Nephron (organoid): Measurements from ENCODE around the gene RPTOR.

ENCODE experiments used
- H3K27ac Mint-ChIP-seq, 3 experiments: 2 replicates each; pipeline ENCODE4 v1.8.0; 2020; ENCODE audit warnings: mixed read lengths in 3 of 3, mild to moderate bottlenecking in 2 of 3, moderate library complexity in 1 of 3
- H3K27me3 Mint-ChIP-seq: 2 replicates; pipeline ENCODE4 v1.8.0; 2021; ENCODE audit warnings: low read depth, mild to moderate bottlenecking, moderate library complexity, mixed read lengths
- H3K36me3 Mint-ChIP-seq: 2 replicates; pipeline ENCODE4 v1.8.0; 2020; ENCODE audit warnings: low read depth, mixed read lengths
- H3K4me1 Mint-ChIP-seq: 2 replicates; pipeline ENCODE4 v1.8.0; 2020; ENCODE audit warnings: mixed read lengths
- H3K4me3 Mint-ChIP-seq, 3 experiments: 2 replicates each; pipeline ENCODE4 v1.8.0; 2020; ENCODE audit warnings: mild to moderate bottlenecking in 3 of 3, mixed read lengths in 3 of 3, moderate library complexity in 2 of 3
- H3K9me3 Mint-ChIP-seq: 2 replicates; pipeline ENCODE4 v1.8.0; 2020; ENCODE audit warnings: mixed read lengths
- TF ChIP-seq, protein P1 (sequence below), 3 experiments: fragments of 200-600 bp; sonication (generic); IDR thresholded peaks; one replicate each; pipeline ENCODE4 v1.5.0; 2021; ENCODE audit warnings: antibody characterized with exemption in 3 of 3; ENCODE audit not compliant: unreplicated experiment in 3 of 3

RPTOR gene

DNA sequence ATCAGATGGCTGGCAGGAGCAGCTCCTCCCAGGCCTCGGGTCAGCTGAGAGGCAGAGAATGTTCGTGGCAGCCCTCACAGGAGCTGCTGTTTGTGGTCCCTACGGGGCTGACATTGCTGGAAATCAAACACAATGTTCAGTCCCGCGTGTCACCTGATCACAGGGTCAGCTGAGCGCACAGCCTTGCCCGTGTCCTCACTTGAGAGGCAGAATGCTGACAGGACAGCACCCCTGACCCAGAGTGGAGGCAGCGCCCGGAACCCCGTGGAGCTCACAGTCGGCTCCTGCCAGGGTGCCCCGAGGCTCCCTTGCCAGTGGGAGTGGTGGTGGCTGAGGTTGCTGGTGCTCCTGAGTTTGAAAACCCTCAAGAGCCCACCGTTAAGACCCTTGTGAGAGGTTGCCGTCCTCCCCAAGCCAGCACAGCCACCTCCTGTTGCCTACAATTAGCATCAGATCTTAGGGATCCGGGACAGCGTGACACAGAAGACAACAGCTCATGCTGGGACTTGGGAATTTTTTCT lies 443.4 kb downstream of the RPTOR start:
- Mint-ChIP-seq H3K36me3 (no peaks in the 10 kb centered on the region), H3K27me3 (peaks cover 31% of the 10 kb centered on the region), H3K27ac (no peak overlapping the region), H3K9me3 (no peaks in the 10 kb centered on the region), H3K4me1 (peaks cover 5% of the 10 kb centered on the region), H3K4me3 (no peak overlapping the region)
- TF ChIP-seq, protein P1, sequence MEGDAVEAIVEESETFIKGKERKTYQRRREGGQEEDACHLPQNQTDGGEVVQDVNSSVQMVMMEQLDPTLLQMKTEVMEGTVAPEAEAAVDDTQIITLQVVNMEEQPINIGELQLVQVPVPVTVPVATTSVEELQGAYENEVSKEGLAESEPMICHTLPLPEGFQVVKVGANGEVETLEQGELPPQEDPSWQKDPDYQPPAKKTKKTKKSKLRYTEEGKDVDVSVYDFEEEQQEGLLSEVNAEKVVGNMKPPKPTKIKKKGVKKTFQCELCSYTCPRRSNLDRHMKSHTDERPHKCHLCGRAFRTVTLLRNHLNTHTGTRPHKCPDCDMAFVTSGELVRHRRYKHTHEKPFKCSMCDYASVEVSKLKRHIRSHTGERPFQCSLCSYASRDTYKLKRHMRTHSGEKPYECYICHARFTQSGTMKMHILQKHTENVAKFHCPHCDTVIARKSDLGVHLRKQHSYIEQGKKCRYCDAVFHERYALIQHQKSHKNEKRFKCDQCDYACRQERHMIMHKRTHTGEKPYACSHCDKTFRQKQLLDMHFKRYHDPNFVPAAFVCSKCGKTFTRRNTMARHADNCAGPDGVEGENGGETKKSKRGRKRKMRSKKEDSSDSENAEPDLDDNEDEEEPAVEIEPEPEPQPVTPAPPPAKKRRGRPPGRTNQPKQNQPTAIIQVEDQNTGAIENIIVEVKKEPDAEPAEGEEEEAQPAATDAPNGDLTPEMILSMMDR (IDR thresholded peaks at IDR 0.05; ENCODE audit: unreplicated experiment in 3 of 3), result no peak

DNA sequence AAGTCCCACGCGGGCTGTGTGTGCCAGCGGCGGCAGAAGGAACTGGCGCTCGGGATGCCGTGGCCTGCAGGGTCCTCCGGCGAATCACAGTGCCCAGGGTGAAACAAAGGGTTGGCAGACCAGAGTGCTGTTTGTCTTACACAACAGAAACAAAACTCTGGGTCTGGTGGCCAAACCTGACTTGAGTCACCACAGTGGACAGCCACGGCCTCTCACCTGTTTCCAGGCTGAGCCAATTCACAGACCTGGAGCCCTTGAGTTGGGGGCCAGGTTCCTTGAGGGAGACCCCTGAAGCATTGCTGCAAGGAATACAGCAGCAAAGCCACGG lies 444.9 kb downstream of the RPTOR start:
- TF ChIP-seq, protein P1 (IDR thresholded peaks at IDR 0.05; ENCODE audit: unreplicated experiment in 3 of 3), result no peak
- no peak overlapping the region for H3K27ac Mint-ChIP-seq
- H3K4me3 Mint-ChIP-seq, result peak overlapping the region; percentile 83 to 91 (median 88)
- H3K27me3 Mint-ChIP-seq, result peaks cover 24% of the 10 kb centered on the region
- H3K9me3 Mint-ChIP-seq, result no peaks in the 10 kb centered on the region
- H3K36me3 Mint-ChIP-seq, result no peaks in the 10 kb centered on the region
- peaks cover 7% of the 10 kb centered on the region for H3K4me1 Mint-ChIP-seq

DNA sequence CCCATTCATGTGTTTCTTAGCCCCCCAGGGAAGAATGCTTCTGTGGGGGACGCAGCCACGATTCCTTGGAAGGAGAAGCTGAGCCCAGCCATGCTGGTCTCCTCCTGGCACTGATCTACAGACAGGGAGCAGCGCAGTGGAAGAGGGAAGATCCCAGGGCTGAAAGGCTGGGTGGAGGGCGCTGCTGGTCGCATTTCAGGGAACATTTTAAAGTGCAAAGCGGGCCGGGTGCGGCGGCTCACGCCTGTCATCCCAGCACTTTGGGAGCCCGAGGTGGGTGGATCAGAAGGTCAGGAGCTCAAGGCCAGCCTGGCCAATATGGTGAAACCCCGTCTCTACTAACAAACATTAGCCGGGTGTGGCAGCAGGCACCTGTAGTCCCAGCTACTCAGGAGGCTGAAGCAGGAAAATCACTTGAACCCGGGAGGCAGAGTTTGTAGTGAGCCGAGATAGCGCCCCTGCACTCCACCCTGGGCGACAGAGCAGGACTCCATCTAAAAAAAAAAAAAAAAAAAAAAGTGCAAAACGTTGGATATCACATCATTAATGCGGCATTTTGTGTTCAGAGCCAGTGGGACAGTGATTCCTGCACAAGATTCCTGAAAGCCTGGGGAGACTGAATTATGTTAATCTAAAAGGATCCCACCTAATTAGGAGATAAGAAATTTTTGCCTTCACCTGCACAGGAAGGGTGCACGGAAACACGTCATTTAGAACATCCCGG lies 446.4 kb downstream of the RPTOR start:
- H3K27me3 Mint-ChIP-seq, result peaks cover 16% of the 10 kb centered on the region
- TF ChIP-seq, protein P1 (IDR thresholded peaks at IDR 0.05; ENCODE audit: unreplicated experiment in 3 of 3), result no peak
- no peaks in the 10 kb centered on the region for H3K36me3 Mint-ChIP-seq
- H3K4me1 Mint-ChIP-seq, result peaks cover 7% of the 10 kb centered on the region
- H3K27ac Mint-ChIP-seq, result peak overlapping the region in 1 of 3 experiments; percentile 62
- H3K9me3 Mint-ChIP-seq, result no peaks in the 10 kb centered on the region
- H3K4me3 Mint-ChIP-seq, result peak overlapping the region; percentile 83 to 91 (median 88)

DNA sequence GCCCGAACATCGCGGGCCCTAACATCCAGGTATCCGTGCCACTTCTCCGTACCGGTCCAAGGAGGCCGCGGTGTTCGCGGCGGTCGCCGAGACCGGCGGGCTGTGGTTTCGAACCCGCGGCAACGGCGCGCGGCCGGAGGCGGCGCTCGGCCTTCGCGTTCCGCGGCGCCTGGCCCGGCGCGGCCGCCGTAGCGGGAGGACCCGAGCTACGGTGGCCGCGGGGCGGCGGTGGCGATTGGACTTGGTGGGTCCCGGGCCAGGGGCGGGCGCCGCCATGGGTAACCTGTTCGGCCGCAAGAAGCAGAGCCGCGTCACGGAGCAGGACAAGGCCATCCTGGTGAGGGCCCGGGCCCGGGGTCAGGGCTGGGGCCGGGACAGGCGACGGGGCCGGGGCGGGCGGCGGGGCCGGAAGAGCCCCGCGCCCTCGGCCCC lies 447.0 kb downstream of the RPTOR start, which contains the start of gene CHMP6:
Gene CHMP6 (plus strand): TSS at position 197 of the 432 bp plus-strand sequence. CDS start 78 bp downstream, at position 275.
- Mint-ChIP-seq H3K4me1 (peaks cover 7% of the 10 kb centered on the region), H3K27ac (peak within 1 kb of the TSS in 1 of 3 experiments; percentile 62)
- TF ChIP-seq, protein P1 (IDR thresholded peaks at IDR 0.05; ENCODE audit: unreplicated experiment in 3 of 3), result peak; percentile 11 to 23 (median 19)

DNA sequence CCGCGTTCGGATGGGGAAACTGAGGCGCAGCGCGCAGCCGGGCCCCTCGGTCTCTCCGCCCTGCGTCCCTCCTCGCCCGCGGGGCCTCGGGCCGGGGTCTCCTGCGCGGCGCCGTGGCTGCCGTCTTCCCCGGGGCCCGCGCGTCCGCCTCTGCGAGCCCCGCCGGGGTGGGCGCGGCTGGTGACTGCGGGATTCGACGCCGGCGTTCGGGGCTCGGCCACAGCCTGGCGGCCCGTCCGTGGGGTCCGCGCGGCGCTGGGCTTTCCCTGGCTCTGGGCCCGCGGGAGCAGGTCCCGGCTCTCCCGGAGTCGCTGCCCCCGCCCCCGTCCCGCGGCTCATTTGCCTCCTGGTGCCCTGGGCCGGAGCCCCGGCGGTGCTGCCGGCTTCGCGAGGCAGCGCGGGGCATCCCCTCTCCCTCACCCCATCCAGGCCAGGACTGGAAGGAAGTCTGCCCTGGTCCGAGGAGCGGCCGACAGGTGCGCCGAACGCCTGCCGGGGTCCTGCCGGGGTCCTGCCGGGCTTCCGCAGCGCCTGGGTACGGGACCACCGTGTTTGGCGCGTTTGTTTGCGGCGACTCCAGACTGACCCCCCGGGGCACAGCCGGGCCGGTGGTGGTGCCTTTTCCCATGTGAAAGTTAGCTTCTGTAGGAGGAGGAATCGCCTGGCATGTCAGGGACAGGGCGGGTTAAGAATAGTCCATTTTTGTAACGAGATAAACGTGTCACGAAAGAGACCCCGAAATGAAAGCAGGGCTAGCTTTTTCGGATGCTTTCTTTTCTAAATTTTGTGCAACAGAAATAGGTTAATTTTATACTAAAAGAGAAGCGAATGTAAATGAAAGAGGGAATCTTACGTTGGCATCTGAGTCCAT lies 447.7 kb downstream of the RPTOR start:
- no peaks in the 10 kb centered on the region for H3K9me3 Mint-ChIP-seq
- H3K36me3 Mint-ChIP-seq, result peaks cover 4% of the 10 kb centered on the region
- H3K4me1 Mint-ChIP-seq, result peaks cover 7% of the 10 kb centered on the region
- H3K27me3 Mint-ChIP-seq, result peaks cover 14% of the 10 kb centered on the region
- peak overlapping the region; percentile 82 to 91 (median 88) for H3K4me3 Mint-ChIP-seq
- H3K27ac Mint-ChIP-seq, result peak overlapping the region in 1 of 3 experiments; percentile 73
- TF ChIP-seq, protein P1 (IDR thresholded peaks at IDR 0.05; ENCODE audit: unreplicated experiment in 3 of 3), result no peak

More for the DNA sequence above, 447.0 kb downstream of the RPTOR start, which contains the start of gene CHMP6:
- Mint-ChIP-seq H3K9me3 (no peaks in the 10 kb centered on the region), H3K36me3 (peaks cover 4% of the 10 kb centered on the region), H3K27me3 (peaks cover 14% of the 10 kb centered on the region), H3K4me3 (peak within 1 kb of the TSS; percentile 83 to 91 (median 88))
